Hair follicle dermal papilla cell (primary cell): Measurements from ENCODE around the gene PDZRN4. TPM values are rescaled to one million over a fixed set of nuclear protein-coding genes. Genes with fewer than 3 reads are reported as not detected.

Experiments
- total RNA-seq: library from RNA; depleted of rRNA; stranded (reverse); fragments of >200 nt; gene quantifications from 2 replicates; pipeline ENCODE4 v1.2.3, GENCODE V29; 2012

The PDZRN4 gene
- not detected in 2 replicates for total RNA-seq

GRCh38 chr12:41188058-41188840, at the start of gene PDZRN4:
Gene PDZRN4, plus strand, starts transcription at chr12:41188320.

